CD4-positive, alpha-beta T cell (primary cell): Measurements from ENCODE around the gene DIPK1A. TPM values are rescaled to one million over a fixed set of nuclear protein-coding genes. Genes with fewer than 3 reads are reported as not detected.

Experiments used
- ATAC-seq: fragments of 200-7000 bp; cut with Tn5 transposase; one replicate; pipeline ENCODE4 v1.10.0; 2022; ENCODE audit warnings: mild to moderate bottlenecking; ENCODE audit not compliant: poor library complexity
- CTCF ChIA-PET: fragments of 350-600 bp; sonication (Branson Sonifier 250); formaldehyde crosslinking; loops from one replicate; lab custom pipeline; 2021; ENCODE audit warnings: antibody characterized with exemption, inconsistent platforms; lab: Charles Lee
- POLR2A ChIA-PET: fragments of 350-600 bp; sonication (Branson Sonifier 250); formaldehyde crosslinking; loops from one replicate; lab custom pipeline; 2021; ENCODE audit warnings: antibody characterized with exemption, inconsistent platforms; lab: Charles Lee
- DNase-seq, 14 experiments: peaks; one replicate each; pipeline ENCODE4 v3.0.0-alpha.2; 2013 to 2020; ENCODE audit warnings: mixed read lengths in 2 of 14
- H3K27ac ChIP-seq, 2 donors: one replicate each; pipeline versions ENCODE4 v1.5.1 to v1.7.0; 2013; ENCODE audit warnings: low read length in 2 of 2, low read depth in 1 of 2, mild to moderate bottlenecking in 1 of 2
- H3K27me3 ChIP-seq, 2 experiments: 1 replicate in 1 of 2; 2 replicates in 1 of 2; pipeline versions ENCODE4 v1.6.1 to v1.7.0; 2013; ENCODE audit warnings: low read length in 2 of 2, control low read depth in 1 of 2, mild to moderate bottlenecking in 1 of 2, moderate library complexity in 1 of 2; ENCODE audit not compliant: insufficient read depth in 2 of 2, control insufficient read depth in 1 of 2
- H3K36me3 ChIP-seq: one replicate; pipeline ENCODE4 v1.6.1; 2013; ENCODE audit warnings: low read length, control low read depth; ENCODE audit not compliant: insufficient read depth
- H3K4me1 ChIP-seq: one replicate; pipeline ENCODE4 v1.6.1; 2013; ENCODE audit warnings: low read length, control low read depth; ENCODE audit not compliant: insufficient read depth
- H3K4me3 ChIP-seq: one replicate; pipeline ENCODE4 v1.5.1; 2013; ENCODE audit warnings: mild to moderate bottlenecking, low read length, moderate library complexity
- H3K9me3 ChIP-seq, 2 experiments: 1 replicate in 1 of 2; 2 replicates in 1 of 2; pipeline versions ENCODE4 v1.6.1 to v1.7.0; 2013; ENCODE audit warnings: low read length in 2 of 2, mild to moderate bottlenecking in 2 of 2, control low read depth in 1 of 2, moderate library complexity in 1 of 2; ENCODE audit not compliant: control insufficient read depth in 1 of 2, insufficient read depth in 1 of 2
- H3K27ac Mint-ChIP-seq: one replicate; pipeline ENCODE4 v1.8.0; 2020; ENCODE audit warnings: mixed read lengths
- H3K27me3 Mint-ChIP-seq: one replicate; pipeline ENCODE4 v1.8.0; 2021; ENCODE audit warnings: mixed read lengths
- H3K36me3 Mint-ChIP-seq: one replicate; pipeline ENCODE4 v1.8.0; 2021; ENCODE audit warnings: low read depth, mixed read lengths
- H3K4me1 Mint-ChIP-seq: one replicate; pipeline ENCODE4 v1.8.0; 2021; ENCODE audit warnings: low read depth, mixed read lengths
- H3K4me3 Mint-ChIP-seq: one replicate; pipeline ENCODE4 v1.8.0; 2020; ENCODE audit warnings: mild to moderate bottlenecking, mixed read lengths
- H3K9me3 Mint-ChIP-seq: one replicate; pipeline ENCODE4 v1.8.0; 2020; ENCODE audit warnings: mixed read lengths
- intact Hi-C, 2 experiments: fragments of 100-400 bp; cut with DNase I in 1 of 2; cut with micrococcal nuclease in 1 of 2; formaldehyde crosslinking; loops; one replicate each; pipeline versions ENCODE4 v1.15.1 to v1.9.0; 2023 to 2025; cut with DNase I, micrococcal nuclease
- total RNA-seq, 174 experiments: library from RNA in 2 of 174; stranded (reverse) in 2 of 174; gene quantifications; one replicate each; pipeline ENCODE4 v1.2.3 and lab custom pipeline; 2021 to 2026
- TF ChIP-seq, protein P1 (sequence below): fragments of 200-600 bp; IDR thresholded peaks from one replicate; pipeline ENCODE4 v1.8.0; 2022; ENCODE audit warnings: antibody characterized with exemption, mild to moderate bottlenecking

Gene DIPK1A
- total RNA-seq, 2 experiments from 2014 or later = 7.0 to 7.3 TPM

DNA sequence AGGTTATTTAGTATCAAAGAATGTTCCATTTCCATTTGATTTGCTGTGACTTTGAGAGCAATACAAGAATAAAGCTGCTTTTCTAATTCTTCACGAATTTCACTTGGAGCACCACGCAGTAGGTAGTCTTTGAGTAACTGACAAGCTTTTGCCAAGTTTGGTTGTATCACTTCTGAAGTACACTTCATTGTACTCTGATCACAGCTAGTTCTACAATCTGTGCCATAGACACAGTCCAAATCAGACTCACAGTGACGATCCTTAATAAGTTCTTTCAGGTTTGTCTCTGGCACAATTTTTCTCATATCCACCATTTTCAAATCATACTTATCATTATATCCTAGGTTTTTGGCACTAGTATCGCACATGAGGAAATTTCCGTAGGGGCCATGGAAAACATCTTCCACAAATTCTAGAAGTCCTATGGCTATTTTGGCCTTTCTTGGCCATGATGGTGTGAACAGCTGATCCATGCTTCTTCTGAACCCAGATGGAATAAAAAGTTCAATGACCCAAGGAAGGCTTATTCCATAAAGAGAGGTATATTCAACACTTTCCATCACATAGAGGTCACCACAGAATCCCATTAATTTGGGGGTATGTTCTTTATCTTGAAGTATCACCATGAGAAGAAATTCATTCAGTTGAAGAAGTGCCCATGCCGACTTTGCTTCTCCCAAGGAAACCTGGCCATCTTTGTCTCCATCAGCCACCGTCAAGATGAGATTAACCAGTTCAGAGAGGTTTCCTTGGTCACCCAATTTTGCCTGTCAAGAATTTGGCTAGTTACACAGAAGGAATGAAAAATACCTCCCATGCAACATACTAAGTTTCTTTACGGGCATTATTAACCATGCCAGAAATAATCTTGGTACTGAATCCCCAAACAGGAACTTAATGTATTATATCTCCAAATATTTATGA lies 117.6 kb downstream of the DIPK1A start:
- Mint-ChIP-seq H3K9me3 (no peaks in the 10 kb centered on the region), H3K4me1 (peaks cover 22% of the 10 kb centered on the region), H3K36me3 (peaks cover 72% of the 10 kb centered on the region), H3K27me3 (no peaks in the 10 kb centered on the region), H3K4me3 (no peak overlapping the region), H3K27ac (peak overlapping the region; percentile 67)
- Histone ChIP-seq H3K4me3 (no peak overlapping the region), H3K27ac (no peak overlapping the region), H3K36me3 (peaks cover 60% of the 10 kb centered on the region), H3K9me3 (no peaks in the 10 kb centered on the region), H3K4me1 (peaks cover 5% of the 10 kb centered on the region), H3K27me3 (no peaks in the 10 kb centered on the region)
- TF ChIP-seq, protein P1, sequence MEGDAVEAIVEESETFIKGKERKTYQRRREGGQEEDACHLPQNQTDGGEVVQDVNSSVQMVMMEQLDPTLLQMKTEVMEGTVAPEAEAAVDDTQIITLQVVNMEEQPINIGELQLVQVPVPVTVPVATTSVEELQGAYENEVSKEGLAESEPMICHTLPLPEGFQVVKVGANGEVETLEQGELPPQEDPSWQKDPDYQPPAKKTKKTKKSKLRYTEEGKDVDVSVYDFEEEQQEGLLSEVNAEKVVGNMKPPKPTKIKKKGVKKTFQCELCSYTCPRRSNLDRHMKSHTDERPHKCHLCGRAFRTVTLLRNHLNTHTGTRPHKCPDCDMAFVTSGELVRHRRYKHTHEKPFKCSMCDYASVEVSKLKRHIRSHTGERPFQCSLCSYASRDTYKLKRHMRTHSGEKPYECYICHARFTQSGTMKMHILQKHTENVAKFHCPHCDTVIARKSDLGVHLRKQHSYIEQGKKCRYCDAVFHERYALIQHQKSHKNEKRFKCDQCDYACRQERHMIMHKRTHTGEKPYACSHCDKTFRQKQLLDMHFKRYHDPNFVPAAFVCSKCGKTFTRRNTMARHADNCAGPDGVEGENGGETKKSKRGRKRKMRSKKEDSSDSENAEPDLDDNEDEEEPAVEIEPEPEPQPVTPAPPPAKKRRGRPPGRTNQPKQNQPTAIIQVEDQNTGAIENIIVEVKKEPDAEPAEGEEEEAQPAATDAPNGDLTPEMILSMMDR = no peak
- DNase-seq (no peak), ATAC-seq (no peak)
- POLR2A ChIA-PET = interaction anchor here (0.7 to 2.9 kb wide), 2 partner anchors 12 to 119 kb away, joined by 3 to 22 read pairs; partner anchors contain the start of gene RPL5
- intact Hi-C loops = no loop called here
- CTCF ChIA-PET = interaction anchor here (1.2 kb wide), 1 partner anchor 13 kb away, joined by 6 read pairs; no protein-coding TSS in a partner anchor

DNA sequence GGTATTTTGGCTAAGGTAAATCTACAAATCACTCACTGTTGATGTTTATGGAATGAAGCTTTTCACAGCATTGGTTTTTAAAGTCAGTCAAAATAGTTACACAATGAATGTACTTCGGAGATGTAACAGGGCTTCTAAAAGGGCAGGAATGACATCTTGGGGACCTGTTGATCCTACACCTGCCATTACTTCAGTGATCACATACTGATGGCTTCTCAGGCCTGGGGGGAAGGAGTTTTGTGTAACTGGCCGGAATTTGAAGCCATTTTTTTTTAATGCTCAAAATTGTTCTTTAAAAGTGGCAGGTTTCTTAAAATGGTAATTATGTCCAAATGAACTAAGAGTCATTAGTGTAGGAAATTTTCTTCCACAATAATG lies 118.2 kb downstream of the DIPK1A start:
- no peaks in the 10 kb centered on the region for H3K27me3 Mint-ChIP-seq
- POLR2A ChIA-PET = interaction anchor here (0.7 to 2.9 kb wide), 2 partner anchors 11 to 119 kb away, joined by 3 to 22 read pairs; partner anchors contain the start of gene RPL5
- peaks cover 29% of the 10 kb centered on the region for H3K4me1 Mint-ChIP-seq
- no peak for ATAC-seq
- no peaks in the 10 kb centered on the region for H3K9me3 Mint-ChIP-seq
- Histone ChIP-seq H3K4me3 (no peak overlapping the region), H3K27me3 (no peaks in the 10 kb centered on the region), H3K4me1 (peaks cover 5% of the 10 kb centered on the region), H3K36me3 (peaks cover 64% of the 10 kb centered on the region), H3K9me3 (no peaks in the 10 kb centered on the region), H3K27ac (no peak overlapping the region)
- peak overlapping the region; percentile 67 for H3K27ac Mint-ChIP-seq
- H3K36me3 Mint-ChIP-seq = peaks cover 78% of the 10 kb centered on the region
- DNase-seq = no peak
- no peak overlapping the region for H3K4me3 Mint-ChIP-seq
- TF ChIP-seq, protein P1 = no peak
- intact Hi-C loops = no loop called here
- CTCF ChIA-PET = interaction anchor here (1.2 kb wide), 1 partner anchor 12 kb away, joined by 6 read pairs; no protein-coding TSS in a partner anchor

DNA sequence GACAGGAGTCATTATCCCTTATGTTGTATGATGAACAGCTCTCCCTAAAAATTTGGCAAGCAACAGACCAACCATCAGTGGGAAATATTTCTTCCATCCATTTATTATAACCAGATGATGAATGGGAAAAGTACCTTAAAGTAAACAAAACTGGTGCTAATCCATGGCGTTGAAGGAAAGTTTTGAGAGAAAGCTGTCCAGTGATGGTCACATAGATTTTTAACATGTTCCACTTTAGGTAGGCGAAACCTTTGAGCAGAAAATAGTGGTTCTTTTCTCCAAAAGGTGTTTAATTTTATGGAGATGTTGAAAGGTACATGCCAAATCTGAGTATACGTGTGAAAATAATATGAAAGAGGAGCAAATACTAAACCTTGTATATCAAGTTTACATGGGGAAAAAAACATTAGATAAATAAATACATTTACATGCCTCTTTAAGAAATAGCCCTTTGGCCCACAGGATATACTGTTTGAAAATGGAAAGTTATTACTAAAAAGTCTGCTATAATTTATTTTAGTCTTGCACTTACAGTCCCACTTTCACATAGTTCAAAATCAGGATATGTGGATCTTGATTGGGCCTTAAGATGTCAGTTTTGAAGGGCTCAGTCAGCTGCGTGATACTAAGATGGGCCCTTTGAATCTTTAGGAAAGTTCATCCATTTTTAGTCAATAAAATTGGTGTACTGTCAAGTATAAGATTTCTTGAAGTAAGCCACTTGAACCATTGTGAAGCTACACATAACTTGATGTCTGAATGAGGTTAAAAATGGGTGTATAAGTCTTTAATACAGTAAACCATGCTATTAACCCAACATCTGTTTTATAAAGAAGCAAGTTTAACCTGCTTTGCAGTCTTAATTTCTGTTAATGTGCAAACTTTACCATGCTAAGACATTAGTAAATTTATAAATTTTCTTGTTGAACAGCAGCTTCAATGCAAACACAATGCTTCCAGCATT lies 118.9 kb downstream of the DIPK1A start:
- Histone ChIP-seq H3K4me3 (no peak overlapping the region), H3K27ac (no peak overlapping the region), H3K9me3 (no peaks in the 10 kb centered on the region), H3K4me1 (peaks cover 5% of the 10 kb centered on the region), H3K27me3 (no peaks in the 10 kb centered on the region), H3K36me3 (peaks cover 70% of the 10 kb centered on the region)
- TF ChIP-seq, protein P1 = no peak
- ChIA-PET CTCF (interaction anchor here (0.6 to 1.5 kb wide), 3 partner anchors 11 to 94 kb away, joined by 3 to 9 read pairs (median 6); partner anchors contain the start of gene RPL5), POLR2A (interaction anchor here (0.7 to 2.9 kb wide), 3 partner anchors 10 to 120 kb away, joined by 3 to 22 read pairs (median 3); partner anchors contain the start of gene RPL5)
- ATAC-seq (no peak), DNase-seq (no peak)
- Mint-ChIP-seq H3K36me3 (peaks cover 85% of the 10 kb centered on the region), H3K4me1 (peaks cover 35% of the 10 kb centered on the region), H3K27me3 (no peaks in the 10 kb centered on the region), H3K9me3 (no peaks in the 10 kb centered on the region), H3K27ac (peak overlapping the region; percentile 67), H3K4me3 (no peak overlapping the region)
- intact Hi-C loops = no loop called here
